ENCODE results near the gene WDR27.

The WDR27 gene

DNA sequence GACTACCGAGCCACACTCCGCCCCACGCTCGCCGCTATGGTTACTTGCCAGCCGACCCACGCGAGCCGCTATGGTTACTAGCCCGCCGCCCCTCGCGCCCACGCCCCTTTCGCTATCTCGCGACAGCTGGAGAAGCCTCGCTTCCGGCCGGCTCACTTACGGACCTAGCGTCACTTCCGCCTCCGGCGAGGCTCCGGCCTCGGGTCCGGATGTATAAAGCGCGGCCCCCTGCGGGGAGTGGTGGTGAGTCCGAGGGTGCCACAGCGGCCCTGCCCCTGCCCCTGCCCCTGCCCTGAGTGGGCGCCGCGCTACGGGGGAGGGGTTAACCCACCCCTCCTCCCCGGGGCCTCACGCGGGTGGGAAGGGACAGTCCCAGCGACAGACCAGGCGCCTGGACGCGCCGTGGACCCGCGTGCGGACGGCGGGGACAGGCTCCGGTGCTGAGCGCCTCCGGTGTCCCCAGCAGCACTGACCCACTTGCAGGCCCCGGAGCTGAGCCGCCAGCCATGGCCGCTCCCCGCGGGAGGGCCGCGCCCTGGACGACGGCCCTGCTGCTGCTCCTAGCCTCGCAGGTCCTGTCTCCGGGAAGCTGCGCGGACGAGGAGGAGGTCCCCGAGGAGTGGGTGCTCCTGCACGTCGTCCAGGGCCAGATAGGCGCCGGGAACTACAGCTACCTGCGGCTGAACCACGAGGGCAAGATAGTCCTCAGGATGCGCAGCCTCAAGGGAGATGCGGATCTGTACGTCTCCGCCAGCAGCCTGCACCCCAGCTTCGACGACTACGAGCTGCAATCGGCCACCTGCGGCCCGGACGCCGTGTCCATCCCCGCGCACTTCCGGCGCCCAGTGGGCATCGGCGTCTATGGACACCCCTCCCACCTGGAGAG, at the start of gene WDR27, which contains the start of gene C6orf120:
WDR27 (minus strand) TSS at position 76 of the 886 bp plus-strand sequence. CDS start 13,024 bp downstream, outside the sequence.
C6orf120 (plus strand) TSS at position 173 of the 886 bp plus-strand sequence; CDS start at position 507, 334 bp downstream.
- H3K4me2 ChIP-seq (ENCODE audit: insufficient read depth, low read length): peak within 1 kb of the TSS; percentile 93
- peak; percentile 90 for ATAC-seq (ENCODE audit: insufficient read depth, low read depth)
- peak within 1 kb of the TSS; percentile 96 for H2AFZ ChIP-seq (ENCODE audit: low read depth, low read length)
- H4K20me1 ChIP-seq (ENCODE audit: insufficient read depth, low read length): peaks cover 30% of the 10 kb centered on the region
- no peaks in the 10 kb centered on the region for H3K27me3 ChIP-seq (ENCODE audit: insufficient read depth, low read length, poor library complexity)
- H3K79me2 ChIP-seq (ENCODE audit: insufficient read depth, low read length): peaks cover 74% of the 10 kb centered on the region
- DNase-seq: peak; percentile 93
- peak within 1 kb of the TSS; percentile 97 for H3K9ac ChIP-seq (ENCODE audit: low read depth, low read length)
- peaks cover 1% of the 10 kb centered on the region for H3K9me3 ChIP-seq (ENCODE audit: insufficient read depth, low read length, severe bottlenecking)
- peak within 1 kb of the TSS; percentile 87 for H3K27ac ChIP-seq (ENCODE audit: low read length)
- TF ChIP-seq, protein P1, sequence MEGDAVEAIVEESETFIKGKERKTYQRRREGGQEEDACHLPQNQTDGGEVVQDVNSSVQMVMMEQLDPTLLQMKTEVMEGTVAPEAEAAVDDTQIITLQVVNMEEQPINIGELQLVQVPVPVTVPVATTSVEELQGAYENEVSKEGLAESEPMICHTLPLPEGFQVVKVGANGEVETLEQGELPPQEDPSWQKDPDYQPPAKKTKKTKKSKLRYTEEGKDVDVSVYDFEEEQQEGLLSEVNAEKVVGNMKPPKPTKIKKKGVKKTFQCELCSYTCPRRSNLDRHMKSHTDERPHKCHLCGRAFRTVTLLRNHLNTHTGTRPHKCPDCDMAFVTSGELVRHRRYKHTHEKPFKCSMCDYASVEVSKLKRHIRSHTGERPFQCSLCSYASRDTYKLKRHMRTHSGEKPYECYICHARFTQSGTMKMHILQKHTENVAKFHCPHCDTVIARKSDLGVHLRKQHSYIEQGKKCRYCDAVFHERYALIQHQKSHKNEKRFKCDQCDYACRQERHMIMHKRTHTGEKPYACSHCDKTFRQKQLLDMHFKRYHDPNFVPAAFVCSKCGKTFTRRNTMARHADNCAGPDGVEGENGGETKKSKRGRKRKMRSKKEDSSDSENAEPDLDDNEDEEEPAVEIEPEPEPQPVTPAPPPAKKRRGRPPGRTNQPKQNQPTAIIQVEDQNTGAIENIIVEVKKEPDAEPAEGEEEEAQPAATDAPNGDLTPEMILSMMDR (IDR thresholded peaks at IDR 0.05; ENCODE audit: borderline replicate concordance, extremely low read depth, low read length, poor library complexity, severe bottlenecking): no peak
- TF ChIP-seq EZH2 (IDR thresholded peaks at IDR 0.05; ENCODE audit: borderline replicate concordance, low read depth, low read length, severe bottlenecking): no peak
- peaks cover 51% of the 10 kb centered on the region for H3K36me3 ChIP-seq (ENCODE audit: insufficient read depth, low read length)
- H3K4me3 ChIP-seq (ENCODE audit: low read depth in 1 of 2, low read length in 2 of 2): peak within 1 kb of the TSS; percentile 91 to 98
- H3K4me1 ChIP-seq (ENCODE audit: insufficient read depth, low read length): peaks cover 55% of the 10 kb centered on the region

DNA sequence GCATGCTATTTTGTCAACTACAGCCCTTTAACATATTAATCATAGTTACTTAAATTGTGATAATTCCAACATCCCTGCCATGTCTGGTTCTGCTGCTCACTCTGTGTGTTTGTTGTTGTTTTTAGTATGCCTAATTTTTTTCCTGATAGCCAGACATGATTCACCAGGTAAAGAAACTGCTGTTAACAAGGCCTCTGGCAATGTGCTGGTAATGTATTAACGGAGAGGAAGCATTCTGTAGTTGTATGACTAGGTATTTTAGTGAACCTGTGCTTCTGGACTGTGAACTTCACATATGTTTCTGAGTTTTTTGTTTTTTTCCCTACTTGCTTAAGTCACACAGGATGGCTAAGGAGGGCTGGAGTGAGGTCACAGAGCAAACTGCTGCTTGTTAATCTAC, 44.7 kb upstream of the WDR27 start:
- H3K4me3 ChIP-seq (ENCODE audit: low read depth in 1 of 2, low read length in 2 of 2): no peak overlapping the region
- H3K36me3 ChIP-seq (ENCODE audit: insufficient read depth, low read length): peaks cover 5% of the 10 kb centered on the region
- H3K9me3 ChIP-seq (ENCODE audit: insufficient read depth, low read length, severe bottlenecking): no peaks in the 10 kb centered on the region
- no peak overlapping the region for H2AFZ ChIP-seq (ENCODE audit: low read depth, low read length)
- no peak overlapping the region for H3K9ac ChIP-seq (ENCODE audit: low read depth, low read length)
- H3K27me3 ChIP-seq (ENCODE audit: insufficient read depth, low read length, poor library complexity): no peaks in the 10 kb centered on the region
- H3K4me2 ChIP-seq (ENCODE audit: insufficient read depth, low read length): no peak overlapping the region
- H3K79me2 ChIP-seq (ENCODE audit: insufficient read depth, low read length): peaks cover 16% of the 10 kb centered on the region
- no peak for TF ChIP-seq EZH2 (IDR thresholded peaks at IDR 0.05; ENCODE audit: borderline replicate concordance, low read depth, low read length, severe bottlenecking)
- TF ChIP-seq, protein P1 (IDR thresholded peaks at IDR 0.05; ENCODE audit: borderline replicate concordance, extremely low read depth, low read length, poor library complexity, severe bottlenecking): no peak
- H3K4me1 ChIP-seq (ENCODE audit: insufficient read depth, low read length): peaks cover 11% of the 10 kb centered on the region
- H4K20me1 ChIP-seq (ENCODE audit: insufficient read depth, low read length): no peaks in the 10 kb centered on the region
- H3K27ac ChIP-seq (ENCODE audit: low read length): no peak overlapping the region
- no peak for DNase-seq
- ATAC-seq (ENCODE audit: insufficient read depth, low read depth): no peak

DNA sequence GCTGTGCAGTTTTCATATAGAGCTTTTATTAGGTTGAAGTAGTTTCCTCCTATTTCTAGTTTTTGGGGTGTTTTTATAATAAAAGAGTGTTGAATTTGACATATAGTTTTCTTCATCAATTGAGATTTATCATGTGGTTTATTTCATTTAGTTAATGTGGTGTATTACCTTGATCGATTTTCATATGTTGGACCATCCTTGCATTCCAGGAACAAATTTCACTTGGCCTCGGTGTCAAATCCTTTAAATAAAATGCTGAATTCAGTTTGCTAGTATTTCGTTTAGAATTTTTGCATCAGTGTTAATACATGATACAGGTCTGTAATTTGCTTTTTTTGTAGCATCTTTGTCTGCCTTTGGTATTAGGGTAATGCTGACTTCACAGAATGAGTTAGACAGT, 43.6 kb upstream of the WDR27 start:
- Histone ChIP-seq H3K79me2 (ENCODE audit: insufficient read depth, low read length) (peaks cover 5% of the 10 kb centered on the region), H3K4me3 (ENCODE audit: low read depth in 1 of 2, low read length in 2 of 2) (no peak overlapping the region), H3K27ac (ENCODE audit: low read length) (no peak overlapping the region), H3K4me1 (ENCODE audit: insufficient read depth, low read length) (peaks cover 8% of the 10 kb centered on the region), H3K9me3 (ENCODE audit: insufficient read depth, low read length, severe bottlenecking) (no peaks in the 10 kb centered on the region), H3K27me3 (ENCODE audit: insufficient read depth, low read length, poor library complexity) (no peaks in the 10 kb centered on the region), H3K9ac (ENCODE audit: low read depth, low read length) (no peak overlapping the region), H3K36me3 (ENCODE audit: insufficient read depth, low read length) (peaks cover 5% of the 10 kb centered on the region), H2AFZ (ENCODE audit: low read depth, low read length) (no peak overlapping the region), H4K20me1 (ENCODE audit: insufficient read depth, low read length) (no peaks in the 10 kb centered on the region), H3K4me2 (ENCODE audit: insufficient read depth, low read length) (no peak overlapping the region)
- ATAC-seq (ENCODE audit: insufficient read depth, low read depth) (no peak), DNase-seq (no peak)
- TF ChIP-seq, protein P1 (IDR thresholded peaks at IDR 0.05; ENCODE audit: borderline replicate concordance, extremely low read depth, low read length, poor library complexity, severe bottlenecking): no peak
- no peak for TF ChIP-seq EZH2 (IDR thresholded peaks at IDR 0.05; ENCODE audit: borderline replicate concordance, low read depth, low read length, severe bottlenecking)

Data from DND-41 (cell line).